NCI-H2107 treated with DMSO at 0.1 percent for 48 hours (cell line): ENCODE results near the gene CDK11A.
"Not testable (repeated sequence)": the region's sequence is repeated elsewhere in the genome, so short reads cannot be mapped to it uniquely, and the experiment has no call there.

Experiments used
- DNase-seq: peaks from one replicate; lab custom pipeline; 2025; ENCODE audit not compliant: unreplicated experiment; lab: John Stamatoyannopoulos, UW

CDK11A gene

GRCh38 chr1:1754051-1754815, 30.1 kb upstream of the CDK11A start:
- DNase-seq: no peak

DNA sequence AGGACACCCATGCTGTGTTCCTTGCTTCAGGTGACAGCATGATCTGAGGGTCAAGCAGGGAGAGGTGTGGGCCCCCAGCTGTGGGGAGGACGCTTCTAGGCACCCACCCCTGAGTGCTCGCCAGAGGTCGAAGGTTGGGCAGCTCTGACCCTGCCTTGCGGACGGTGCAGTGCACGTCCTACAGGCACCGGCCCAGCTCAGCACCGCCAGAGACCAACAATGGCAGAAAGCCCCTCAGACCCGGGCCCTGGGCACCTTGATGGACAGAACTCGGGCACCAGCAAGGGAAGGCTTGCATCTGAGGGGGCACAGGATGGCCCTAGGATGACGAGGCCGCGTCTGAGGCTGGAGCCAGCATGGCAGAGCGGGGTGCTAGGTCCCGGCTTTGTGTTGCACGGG, 29.4 kb upstream of the CDK11A start:
- no peak for DNase-seq

DNA sequence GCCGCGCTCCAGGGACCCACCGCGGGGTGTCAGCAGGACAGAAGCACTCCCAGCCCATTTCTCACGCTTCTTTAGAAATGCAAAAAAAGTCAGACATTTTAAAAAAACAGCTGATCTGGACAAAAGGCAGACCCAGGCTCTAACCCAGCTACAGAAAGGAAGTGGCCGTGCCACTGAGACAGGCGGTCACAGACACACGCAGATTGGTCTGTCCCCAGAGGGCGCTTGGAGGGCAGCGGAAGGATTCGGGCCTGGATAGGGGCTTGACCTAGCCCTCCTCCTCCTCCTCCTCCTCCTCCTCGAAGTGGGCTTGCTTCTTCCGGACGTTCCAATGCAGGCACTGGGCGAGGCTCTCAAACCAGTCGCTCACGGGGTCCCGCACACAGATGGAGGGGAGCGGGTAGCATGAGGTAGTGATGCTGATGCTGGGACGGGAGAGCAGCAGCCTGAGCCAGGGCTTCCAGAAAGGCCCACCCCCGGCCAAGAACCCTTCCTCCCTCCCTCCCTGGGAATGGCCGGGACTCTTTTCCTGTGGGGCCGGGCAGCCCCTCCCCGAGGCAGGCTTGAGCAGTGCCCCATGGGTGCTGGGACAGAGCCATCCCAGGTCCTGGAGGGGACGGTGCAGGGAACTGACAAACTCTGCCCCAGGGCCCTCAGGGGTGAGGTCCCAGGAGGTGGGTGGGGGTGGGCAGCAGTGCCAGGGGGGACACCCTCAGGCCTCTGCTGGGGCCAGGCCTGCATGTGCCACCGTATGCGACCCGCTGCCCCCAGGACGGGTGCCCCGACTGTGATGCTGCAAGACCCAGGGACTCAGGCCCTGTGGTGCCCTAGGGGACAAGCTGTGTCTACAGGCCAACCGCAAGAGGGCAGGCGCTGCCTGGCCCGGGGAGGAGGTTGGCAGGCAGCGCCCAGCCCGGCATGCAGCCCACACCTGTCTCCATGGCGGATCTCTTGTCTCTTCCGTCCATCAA, 28.8 kb upstream of the CDK11A start:
- no peak for DNase-seq

GRCh38 chr1:1752190-1752589, 28.0 kb upstream of the CDK11A start:
- DNase-seq: no peak

DNA sequence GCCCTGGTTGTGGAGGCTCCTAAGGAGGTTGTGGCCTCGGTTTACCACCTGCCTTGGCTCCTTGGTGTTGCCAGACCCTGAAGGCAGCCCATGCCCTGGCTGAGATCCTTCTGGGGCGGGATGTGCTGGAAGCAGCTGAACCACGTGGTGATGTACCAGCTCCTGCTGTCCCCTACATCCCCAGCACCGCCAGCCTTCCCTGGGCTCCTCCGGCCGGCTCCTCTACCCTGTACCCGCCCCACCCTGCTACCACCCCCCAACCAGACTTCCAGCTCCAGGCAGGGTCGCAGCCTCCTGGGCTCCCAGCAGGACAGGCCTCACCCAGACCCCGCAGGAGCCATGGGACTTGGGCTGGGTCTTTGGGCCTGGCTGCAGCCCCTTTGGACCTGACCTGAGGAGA, 25.8 kb upstream of the CDK11A start:
- not testable (repeated sequence) for DNase-seq

GRCh38 chr1:1748686-1749321, 24.6 kb upstream of the CDK11A start:
- no peak for DNase-seq

GRCh38 chr1:1746566-1746909, 22.4 kb upstream of the CDK11A start:
- DNase-seq: not testable (repeated sequence)

- DNase-seq: not testable (repeated sequence)
These were observed 21.8 kb upstream of the CDK11A start for GRCh38 chr1:1745651-1746565.

GRCh38 chr1:1742529-1742928, 18.4 kb upstream of the CDK11A start:
- DNase-seq: not testable (repeated sequence)

GRCh38 chr1:1741013-1741412, 16.9 kb upstream of the CDK11A start:
- not testable (repeated sequence) for DNase-seq

DNA sequence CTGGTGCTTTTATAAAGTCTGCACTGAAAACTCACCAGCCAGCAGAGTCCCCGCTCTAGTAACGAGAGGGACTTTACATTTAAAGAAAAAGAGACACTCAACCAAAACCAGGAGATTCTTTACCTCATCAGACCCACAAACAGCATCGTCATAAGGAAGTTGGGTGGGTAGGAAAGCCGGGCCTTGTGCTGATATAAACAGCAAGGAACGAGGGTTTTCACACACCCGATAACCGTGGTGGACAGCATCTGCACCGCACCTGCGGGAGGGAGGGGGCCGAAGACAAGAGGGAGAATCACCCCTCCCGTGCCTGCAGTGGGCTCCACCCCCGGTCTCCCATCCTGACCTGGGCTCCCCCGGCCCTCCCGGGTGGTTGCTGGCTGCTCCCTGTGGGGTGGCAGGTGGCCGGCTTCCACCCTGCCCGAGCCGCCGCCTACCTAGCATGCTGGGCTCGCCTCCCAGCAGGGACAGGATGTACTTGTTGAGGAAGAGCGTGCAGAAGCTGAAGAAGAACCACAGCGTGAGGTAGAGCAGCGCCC, 14.7 kb upstream of the CDK11A start:
- not testable (repeated sequence) for DNase-seq

DNA sequence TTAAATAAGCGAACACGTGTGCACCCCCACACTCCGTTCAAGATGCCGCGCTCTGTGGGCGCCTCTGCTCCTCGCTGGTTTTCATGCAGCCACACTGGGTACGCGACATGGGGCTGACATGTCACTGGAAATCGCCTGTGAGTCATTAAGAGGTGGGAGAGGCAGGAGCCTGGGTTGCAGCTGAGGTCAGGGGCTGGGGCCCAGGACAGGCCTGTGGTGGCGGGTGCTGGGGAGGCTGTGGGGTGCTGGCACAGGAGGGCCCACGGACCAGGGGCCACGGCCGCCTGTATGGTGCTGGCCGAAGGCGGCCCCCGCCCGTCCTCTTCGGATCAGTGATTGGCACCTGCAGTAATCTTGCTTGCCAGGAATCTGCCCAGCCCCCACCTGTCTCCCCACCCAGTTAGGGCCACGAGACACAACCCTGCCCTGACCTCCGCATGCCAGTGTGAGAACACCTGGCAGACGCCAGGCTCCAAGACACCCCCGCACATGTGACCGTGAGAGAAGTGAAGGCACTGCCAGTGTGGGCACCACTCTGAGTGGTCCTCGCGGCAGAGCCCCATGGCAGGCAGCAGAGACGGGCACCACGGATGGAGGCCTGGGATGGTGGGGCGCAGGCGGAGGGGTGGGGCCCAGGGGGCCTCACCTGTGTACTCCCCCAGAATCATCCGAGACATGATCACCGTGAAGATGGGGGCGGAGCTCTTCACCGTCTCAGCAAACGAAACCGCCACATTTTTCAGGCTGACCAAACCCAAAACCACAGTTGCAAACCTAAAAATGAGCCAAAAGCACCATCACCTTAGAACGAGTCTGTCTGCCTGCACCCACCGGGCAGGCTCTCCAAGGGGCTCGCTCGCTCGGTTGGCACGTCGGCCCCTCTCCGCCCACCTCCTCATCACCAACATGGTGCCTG, 13.8 kb upstream of the CDK11A start:
- not testable (repeated sequence) for DNase-seq

GRCh38 chr1:1732381-1732780, 8.2 kb upstream of the CDK11A start:
- no peak for DNase-seq

DNA sequence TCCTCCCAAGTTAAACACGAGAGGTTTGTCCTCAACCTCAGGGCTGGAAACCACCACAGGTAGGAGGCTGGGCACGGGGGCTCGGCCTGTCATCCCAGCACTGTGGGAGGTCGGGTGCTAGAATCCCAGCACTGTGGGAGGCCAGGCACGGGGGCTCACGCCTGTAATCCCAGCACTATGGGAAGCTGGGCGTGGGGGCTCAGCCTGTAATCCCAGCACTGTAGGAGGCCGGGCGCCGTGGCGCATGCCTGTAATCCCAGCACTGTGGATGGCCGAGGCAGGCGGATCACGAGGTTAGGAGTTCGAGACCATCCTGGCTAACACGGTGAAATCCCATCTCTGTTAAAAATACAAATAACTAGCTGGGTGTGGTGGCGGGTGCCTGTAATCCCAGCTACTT, 6.7 kb upstream of the CDK11A start:
- no peak for DNase-seq

- DNase-seq: not testable (repeated sequence)
These were observed 6.1 kb upstream of the CDK11A start for GRCh38 chr1:1730230-1730629.

DNA sequence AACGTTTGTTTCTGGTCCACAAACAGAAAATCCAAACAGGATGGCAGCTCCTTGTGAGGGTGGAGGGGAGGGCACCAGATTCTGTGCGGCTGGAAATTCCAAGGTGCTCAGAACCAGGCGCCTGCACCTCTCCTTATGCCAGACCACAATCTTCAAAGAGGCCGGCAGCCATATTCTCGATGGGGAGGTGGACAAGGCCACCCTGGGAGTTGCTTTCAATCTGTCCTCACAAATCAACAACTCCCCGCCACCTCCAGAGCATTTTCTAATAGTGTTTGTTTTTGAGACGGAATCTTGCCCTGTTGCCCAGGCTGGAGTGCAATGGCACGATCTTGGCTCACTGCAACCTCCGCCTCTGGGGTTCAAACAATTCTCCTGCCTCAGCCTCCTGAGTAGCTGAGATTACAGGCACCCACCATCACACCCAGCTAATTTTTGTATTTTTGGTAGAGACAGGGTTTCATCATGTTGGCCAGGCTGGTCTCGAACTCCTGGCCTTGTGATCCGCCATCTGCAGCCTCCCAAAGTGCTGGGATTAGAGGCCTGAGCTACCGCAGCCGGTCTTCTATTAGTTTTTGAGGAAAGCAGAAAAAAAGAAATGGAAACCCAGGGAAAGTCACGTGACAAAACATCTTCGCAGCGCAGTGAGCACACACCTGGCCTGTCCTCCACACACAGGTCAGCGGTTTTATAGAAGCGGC, 5.1 kb upstream of the CDK11A start:
- DNase-seq: not testable (repeated sequence)

- not testable (repeated sequence) for DNase-seq
These were observed 4.3 kb upstream of the CDK11A start for GRCh38 chr1:1728308-1729005.

GRCh38 chr1:1727131-1727651, 3.0 kb upstream of the CDK11A start:
- DNase-seq: not testable (repeated sequence)
